Stomach (tissue), 9 donors: ENCODE measurements around the gene LRP1B. TPM values are rescaled to one million over a fixed set of nuclear protein-coding genes. Genes with fewer than 3 reads are reported as not detected.
A peak's percentile ranks its signal among the peaks of the same experiment; 100 is the strongest.

Experiments
- DNase-seq, 2 donors: peaks; one replicate each; pipeline versions ENCODE4 v3.0.0 to v3.0.0-alpha.2; 2013 to 2019
- H3K27ac ChIP-seq, 5 donors: fragments of 200-600 bp in 4 of 5; sonication (generic) in 4 of 5; one replicate each; pipeline ENCODE4 v1.5.1; 2013 to 2019; ENCODE audit warnings: mild to moderate bottlenecking in 1 of 5, moderate library complexity in 1 of 5
- H3K27me3 ChIP-seq, 3 donors: fragments of 200-600 bp; sonication (generic); one replicate each; pipeline ENCODE4 v1.5.1; 2017 to 2019; ENCODE audit warnings: mixed run types in 1 of 3
- H3K36me3 ChIP-seq, 4 donors: fragments of 200-600 bp; sonication (generic); 1 replicate in 3 of 4; 2 replicates in 1 of 4; pipeline ENCODE4 v1.5.1; 2016 to 2019
- H3K4me1 ChIP-seq, 4 donors: fragments of 200-600 bp; sonication (generic); one replicate each; pipeline ENCODE4 v1.5.1; 2016 to 2019
- H3K4me3 ChIP-seq, 4 donors: fragments of 200-600 bp; sonication (generic) in 3 of 4; one replicate each; pipeline ENCODE4 v1.5.1; 2016 to 2019; ENCODE audit warnings: mild to moderate bottlenecking in 1 of 4
- H3K9me3 ChIP-seq, 4 donors: fragments of 200-600 bp; sonication (generic); one replicate each; pipeline ENCODE4 v1.5.1; 2016 to 2019
- EP300 ChIP-seq: sonication (generic); formaldehyde crosslinking; IDR thresholded peaks from one replicate; pipeline ENCODE4 v1.6.1; 2017; ENCODE audit warnings: antibody characterized with exemption
- POLR2A ChIP-seq, 4 donors: fragments of 450-650 bp; IDR thresholded peaks; one replicate each; pipeline ENCODE4 v1.6.1; 2016; ENCODE audit warnings: antibody characterized with exemption in 4 of 4, control low read depth in 2 of 4, mild to moderate bottlenecking in 1 of 4, moderate library complexity in 1 of 4
- POLR2AphosphoS5 ChIP-seq, 3 donors: sonication (generic); formaldehyde crosslinking; IDR thresholded peaks; one replicate each; pipeline ENCODE4 v1.6.1; 2016; ENCODE audit warnings: antibody characterized with exemption in 3 of 3
- WGBS, 5 donors: extraction: QIAGEN DNeasy Blood & Tissue Kit in 3 of 5; methylation state at CpG; one replicate each; pipeline versions ENCODE4 v1.1.5 to v1.1.7; 2013 to 2018; 5-methylcytosine and 5-hydroxymethylcytosine counted together
- intact Hi-C: fragments of 100-400 bp; cut with DNase I; formaldehyde crosslinking; loops from one replicate; pipeline ENCODE4 v1.15.1; 2023; ENCODE audit warnings: low total_unique reads
- polyA plus RNA-seq, 3 donors: library from polyadenylated mRNA; stranded (reverse); fragments of 200-250 nt; gene quantifications; one replicate each; pipeline ENCODE4 v1.2.3, GENCODE V29; 2013
- total RNA-seq, 5 donors: library from RNA; depleted of rRNA; stranded (reverse); fragments of >200 nt; gene quantifications; one replicate each; pipeline versions ENCODE4 v1.1.0 to v1.2.3, GENCODE V29; 2014 to 2016
- TF ChIP-seq, protein P1 (sequence below), 7 experiments: fragments of 450-650 bp in 4 of 7; fragments of 200-600 bp in 3 of 7; sonication (generic) in 3 of 7; IDR thresholded peaks; one replicate each; pipeline ENCODE4 v1.5.1; 2016 to 2019; ENCODE audit warnings: antibody characterized with exemption in 7 of 7, control low read depth in 2 of 7, mild to moderate bottlenecking in 1 of 7
- donor health status: healthy with polysubstance abuse.
- donor health status: Bipolar disorder and iron deficiency.
- donor health status: healthy.

Gene LRP1B
- total and polyA plus RNA-seq, 8 donors, result under 0.01 to 9.0 (median 0.38) TPM

DNA sequence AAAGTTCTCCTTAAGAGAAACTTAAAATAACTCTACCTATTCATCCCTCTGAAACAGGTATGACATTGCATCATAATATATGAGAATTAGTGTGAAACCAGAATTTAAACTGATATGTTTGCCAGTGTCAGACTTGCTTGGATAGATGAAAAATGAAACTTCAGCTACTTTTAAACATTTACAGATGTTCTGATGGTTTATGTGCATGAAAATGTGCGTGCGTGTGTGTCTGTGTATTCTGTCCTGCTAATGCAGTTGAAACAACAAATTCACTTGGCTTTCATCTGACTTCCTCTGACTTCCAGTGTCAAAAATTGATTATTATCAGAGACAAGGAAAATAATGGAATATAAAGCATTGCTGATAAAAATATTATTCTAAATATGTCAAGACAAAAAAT lies 719.4 kb downstream of the LRP1B start:
- Histone ChIP-seq H3K4me1 (no peaks in the 10 kb centered on the region), H3K9me3 (peaks cover 0 to 4% (median 0%) of the 10 kb centered on the region in 4 donors), H3K4me3 (no peak overlapping the region), H3K36me3 (no peaks in the 10 kb centered on the region), H3K27me3 (no peaks in the 10 kb centered on the region), H3K27ac (no peak overlapping the region)
- whole genome bisulfite sequencing, 5 donors, result 31 to 73% (median 45%) methylated on average over 2 of the region's 2 CpGs
- intact Hi-C loops, result no loop called here
- TF ChIP-seq, protein P1, sequence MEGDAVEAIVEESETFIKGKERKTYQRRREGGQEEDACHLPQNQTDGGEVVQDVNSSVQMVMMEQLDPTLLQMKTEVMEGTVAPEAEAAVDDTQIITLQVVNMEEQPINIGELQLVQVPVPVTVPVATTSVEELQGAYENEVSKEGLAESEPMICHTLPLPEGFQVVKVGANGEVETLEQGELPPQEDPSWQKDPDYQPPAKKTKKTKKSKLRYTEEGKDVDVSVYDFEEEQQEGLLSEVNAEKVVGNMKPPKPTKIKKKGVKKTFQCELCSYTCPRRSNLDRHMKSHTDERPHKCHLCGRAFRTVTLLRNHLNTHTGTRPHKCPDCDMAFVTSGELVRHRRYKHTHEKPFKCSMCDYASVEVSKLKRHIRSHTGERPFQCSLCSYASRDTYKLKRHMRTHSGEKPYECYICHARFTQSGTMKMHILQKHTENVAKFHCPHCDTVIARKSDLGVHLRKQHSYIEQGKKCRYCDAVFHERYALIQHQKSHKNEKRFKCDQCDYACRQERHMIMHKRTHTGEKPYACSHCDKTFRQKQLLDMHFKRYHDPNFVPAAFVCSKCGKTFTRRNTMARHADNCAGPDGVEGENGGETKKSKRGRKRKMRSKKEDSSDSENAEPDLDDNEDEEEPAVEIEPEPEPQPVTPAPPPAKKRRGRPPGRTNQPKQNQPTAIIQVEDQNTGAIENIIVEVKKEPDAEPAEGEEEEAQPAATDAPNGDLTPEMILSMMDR (IDR thresholded peaks at IDR 0.05), result no peak
- TF ChIP-seq POLR2AphosphoS5 (IDR thresholded peaks at IDR 0.05) (no peak), POLR2A (IDR thresholded peaks at IDR 0.05) (no peak), EP300 (no peak)
- DNase-seq, result no peak

DNA sequence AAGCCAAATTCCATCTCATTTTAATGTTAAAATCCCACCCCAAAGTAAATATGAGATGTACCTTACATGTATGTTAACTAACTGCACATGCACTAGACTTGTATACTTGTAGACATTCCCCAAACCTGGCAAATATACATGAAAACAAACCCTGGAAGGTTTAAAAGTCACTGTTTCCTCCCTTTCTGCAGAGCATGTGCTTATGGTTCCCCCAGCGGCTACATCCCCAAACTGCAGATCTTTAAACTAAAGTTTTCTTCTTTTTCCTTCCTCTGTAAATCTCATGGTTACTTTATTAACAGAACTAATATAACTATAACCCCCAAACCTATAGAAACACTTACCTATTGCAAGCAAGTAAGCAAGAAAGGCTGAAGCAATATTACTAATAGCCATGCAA lies 731.5 kb downstream of the LRP1B start:
- TF ChIP-seq EP300 (no peak), POLR2A (IDR thresholded peaks at IDR 0.05) (no peak), POLR2AphosphoS5 (IDR thresholded peaks at IDR 0.05) (no peak)
- TF ChIP-seq, protein P1 (IDR thresholded peaks at IDR 0.05), result no peak
- no peaks in the 10 kb centered on the region for H3K4me1 ChIP-seq
- no peaks in the 10 kb centered on the region for H3K9me3 ChIP-seq
- H3K27ac ChIP-seq, result no peak overlapping the region
- 55 to 75% (median 64%) methylated on average over 1 of the region's 1 CpG for WGBS, 5 donors
- intact Hi-C loops, result no loop called here
- H3K36me3 ChIP-seq, result no peaks in the 10 kb centered on the region
- DNase-seq, result peak in 1 of 2 donors; percentile 6
- no peak overlapping the region for H3K4me3 ChIP-seq
- H3K27me3 ChIP-seq, result no peaks in the 10 kb centered on the region

DNA sequence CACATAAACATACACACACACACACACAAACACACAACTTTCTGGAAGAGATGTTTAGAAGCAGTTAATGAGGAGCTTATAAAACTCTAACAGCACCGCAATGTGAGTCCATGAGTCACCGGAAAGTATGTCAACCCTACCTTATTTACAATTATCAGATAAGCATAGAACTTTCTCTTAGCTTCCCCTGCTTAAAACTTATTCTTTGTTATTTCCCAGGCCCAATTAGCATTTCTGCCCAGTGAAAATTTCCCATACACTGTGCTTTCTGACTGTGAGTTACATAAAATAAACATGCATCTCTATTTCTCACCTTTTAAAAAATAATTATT lies 737.6 kb downstream of the LRP1B start:
- intact Hi-C loops, result no loop called here
- TF ChIP-seq POLR2A (IDR thresholded peaks at IDR 0.05) (no peak), EP300 (no peak), POLR2AphosphoS5 (IDR thresholded peaks at IDR 0.05) (no peak)
- TF ChIP-seq, protein P1 (IDR thresholded peaks at IDR 0.05), result no peak
- no peaks in the 10 kb centered on the region for H3K4me1 ChIP-seq
- H3K36me3 ChIP-seq, result no peaks in the 10 kb centered on the region
- H3K27me3 ChIP-seq, result no peaks in the 10 kb centered on the region
- DNase-seq, result no peak
- no peak overlapping the region for H3K27ac ChIP-seq
- H3K9me3 ChIP-seq, result no peaks in the 10 kb centered on the region
- no peak overlapping the region for H3K4me3 ChIP-seq
- WGBS, 5 donors, result 40 to 73% (median 61%) methylated on average over 2 of the region's 2 CpGs

DNA sequence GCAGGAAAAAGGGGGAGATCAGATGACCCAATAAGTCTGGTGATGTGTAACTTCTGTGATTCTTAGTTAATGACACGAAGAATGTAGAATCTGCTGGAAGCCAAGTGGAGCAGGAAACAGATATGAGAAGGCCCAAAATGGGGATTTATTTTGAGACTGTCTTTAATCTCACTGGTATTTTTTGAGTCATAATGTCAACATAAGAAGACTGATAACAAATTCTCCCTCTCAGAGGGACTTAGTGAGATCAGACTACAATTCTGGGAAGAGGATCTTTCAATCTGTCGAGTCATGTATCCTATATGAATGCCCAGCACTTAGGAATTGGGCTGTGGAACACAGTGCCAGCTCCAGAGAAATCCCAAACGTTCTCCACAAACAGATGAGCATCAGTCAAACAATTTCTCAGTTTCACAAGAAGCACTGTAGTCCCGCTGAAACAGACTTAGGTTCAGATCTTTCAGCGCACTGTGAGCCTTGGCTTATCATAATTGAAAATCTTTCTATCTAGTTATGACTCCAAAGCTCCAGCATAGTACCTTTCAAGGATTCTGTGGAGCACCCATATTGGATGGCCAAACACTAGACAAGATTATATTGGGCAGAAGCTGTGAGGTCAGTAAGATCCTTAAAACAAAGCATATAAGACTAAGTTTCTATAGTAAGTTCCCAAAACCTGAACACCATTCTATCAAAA lies 738.2 kb downstream of the LRP1B start:
- Histone ChIP-seq H3K9me3 (no peaks in the 10 kb centered on the region), H3K4me1 (no peaks in the 10 kb centered on the region), H3K27me3 (no peaks in the 10 kb centered on the region), H3K4me3 (no peak overlapping the region), H3K27ac (no peak overlapping the region), H3K36me3 (no peaks in the 10 kb centered on the region)
- no peak for TF ChIP-seq POLR2A (IDR thresholded peaks at IDR 0.05)
- TF ChIP-seq, protein P1 (IDR thresholded peaks at IDR 0.05), result no peak
- no peak for TF ChIP-seq EP300
- no peak for TF ChIP-seq POLR2AphosphoS5 (IDR thresholded peaks at IDR 0.05)
- WGBS, 5 donors, result 56 to 65% (median 63%) methylated on average over 5 of the region's 5 CpGs
- intact Hi-C loops, result no loop called here
- peak in 1 of 2 donors; percentile 9 for DNase-seq
